HG03066 (cell line): Measurements from ENCODE around the gene PDZK1IP1.

Source experiments
- ATAC-seq: cut with Tn5 transposase; IDR thresholded peaks from one replicate; pipeline ENCODE4 v1.9.1; 2021; ENCODE audit warnings: low read depth; ENCODE audit not compliant: unreplicated experiment

Gene PDZK1IP1

DNA sequence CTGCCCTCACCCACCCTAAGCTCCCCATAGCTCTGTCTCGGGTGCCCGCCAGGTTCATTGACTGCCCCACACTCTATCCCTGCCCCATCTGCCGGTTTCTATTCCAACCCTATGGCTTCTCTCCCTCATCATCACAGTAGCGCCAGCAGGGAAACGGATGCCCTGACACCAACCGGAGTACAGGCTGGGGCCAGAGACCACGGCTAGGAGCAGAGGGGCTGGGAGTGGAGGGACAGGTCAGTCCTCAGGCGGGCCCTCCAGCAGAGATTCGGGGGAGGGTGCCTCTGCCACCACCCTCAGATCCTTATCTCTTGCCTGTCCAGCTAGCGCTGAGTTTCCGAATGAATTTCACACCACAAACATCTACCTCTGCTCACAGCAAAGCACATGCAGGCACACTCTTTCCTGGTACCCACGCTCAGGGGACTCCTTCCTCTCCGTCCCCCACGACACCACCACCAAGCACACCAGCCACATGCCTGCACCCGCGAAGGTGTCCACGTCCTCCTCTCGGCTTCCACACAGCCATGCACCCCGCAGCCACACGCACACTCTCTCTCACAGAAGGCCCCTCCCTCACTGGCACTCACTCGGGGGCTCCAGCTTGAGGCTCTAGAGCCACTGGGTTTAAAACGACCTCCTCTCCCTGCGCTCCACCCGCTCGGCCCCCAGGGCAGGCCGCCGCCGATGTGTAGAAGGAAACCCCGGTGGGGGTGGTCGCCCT, 35.0 kb upstream of the PDZK1IP1 start:
- no peak for ATAC-seq

DNA sequence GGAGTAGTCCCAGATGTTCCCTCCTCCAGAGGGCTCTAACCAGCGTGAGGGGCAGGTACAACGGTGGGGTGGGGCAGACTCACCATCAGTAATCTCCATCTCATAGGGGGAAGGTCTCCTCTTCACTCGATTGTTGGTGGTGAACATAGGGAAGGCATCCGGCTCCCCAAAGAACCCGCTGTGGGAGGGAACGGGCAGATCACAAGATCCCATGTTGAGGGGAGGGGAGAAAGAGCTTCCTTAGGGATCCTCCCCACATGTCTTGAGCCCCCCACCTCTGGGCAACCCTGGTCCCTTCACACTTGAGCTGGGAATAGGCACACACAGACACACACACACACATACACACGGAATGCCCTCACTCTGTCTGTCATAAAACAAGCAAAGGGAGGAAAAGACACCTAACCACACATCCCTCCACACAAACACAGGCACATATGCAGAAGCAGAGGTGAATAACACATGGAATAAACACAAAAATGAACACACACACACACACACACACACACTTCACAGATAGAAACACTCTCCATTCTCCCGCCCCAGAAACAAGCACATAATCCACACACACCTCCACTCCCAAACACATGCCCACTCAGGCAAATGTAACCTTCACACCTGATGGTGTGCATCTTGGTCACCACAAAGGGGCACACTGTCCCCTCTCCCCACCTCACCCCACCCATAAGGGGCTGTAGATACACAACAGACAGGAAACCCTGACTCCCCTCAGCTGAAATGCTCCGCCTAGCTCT, 34.3 kb upstream of the PDZK1IP1 start:
- ATAC-seq, result no peak

DNA sequence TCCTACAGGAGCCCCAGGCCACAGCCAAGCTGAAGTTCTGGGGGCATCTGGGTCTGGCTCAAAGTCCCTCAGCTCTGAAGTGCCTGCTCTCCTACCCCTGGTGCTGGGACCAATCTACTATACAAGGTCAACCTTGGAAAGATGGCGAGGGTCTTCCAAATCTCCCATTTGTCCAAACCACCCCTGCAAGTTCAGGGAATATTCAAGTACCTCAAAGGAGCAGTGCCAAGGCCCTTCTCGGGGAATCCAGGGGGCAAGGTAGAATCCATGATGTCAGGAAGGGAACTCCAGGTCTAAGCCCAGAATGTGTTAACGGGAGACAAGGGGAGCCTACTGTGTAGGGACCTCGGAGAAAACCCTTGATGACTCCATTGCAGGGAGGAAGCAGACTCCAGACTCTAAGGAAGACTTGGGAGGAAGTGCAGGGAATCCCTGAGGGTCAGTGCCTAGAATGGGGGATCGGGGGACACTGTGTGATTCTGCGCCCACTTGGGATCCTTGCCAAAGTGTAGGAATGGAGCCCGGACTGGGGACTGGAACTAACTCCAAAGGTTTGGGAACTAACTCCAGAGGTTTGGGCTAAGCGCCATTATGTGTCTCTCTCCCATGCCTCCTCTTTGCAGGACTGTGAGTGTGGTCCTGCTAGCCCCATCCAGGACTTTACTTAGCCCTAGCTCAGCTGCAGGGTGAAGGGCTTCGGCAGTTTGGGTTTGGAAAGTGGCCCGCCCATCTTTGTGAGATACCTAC, 33.5 kb upstream of the PDZK1IP1 start:
- ATAC-seq, result no peak

GRCh38 chr1:47222476-47222875, 32.6 kb upstream of the PDZK1IP1 start:
- ATAC-seq, result no peak

DNA sequence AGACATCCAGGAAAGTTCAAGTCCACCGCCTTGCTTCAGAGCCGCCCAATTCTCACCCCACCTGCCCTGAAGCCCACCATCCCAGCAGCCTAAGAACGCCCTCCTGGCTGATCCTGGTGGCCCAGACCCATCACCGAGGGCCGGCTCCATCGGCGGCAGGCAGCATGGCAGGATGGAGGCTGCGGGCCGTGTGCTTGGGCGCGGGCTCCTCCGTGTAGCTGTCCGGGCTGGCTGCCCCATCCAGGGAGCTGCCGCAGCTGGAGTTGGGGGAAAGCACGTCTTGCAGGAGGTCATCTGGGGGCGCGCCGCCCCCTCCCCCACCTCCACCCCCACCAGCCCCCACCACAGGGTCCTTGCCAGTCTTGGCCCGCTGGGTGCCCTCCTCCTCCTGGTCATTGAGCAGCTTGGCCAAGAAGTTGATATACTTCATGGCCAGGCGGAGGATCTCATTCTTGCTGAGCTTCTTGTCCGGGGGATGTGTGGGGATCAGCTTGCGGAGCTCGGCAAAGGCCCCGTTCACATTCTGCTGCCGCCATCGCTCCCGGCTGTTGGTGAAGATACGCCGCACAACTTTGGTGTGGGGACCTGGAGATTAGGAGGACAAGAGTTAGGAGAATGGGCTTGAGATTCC, 29.9 kb upstream of the PDZK1IP1 start:
- ATAC-seq, result no peak

DNA sequence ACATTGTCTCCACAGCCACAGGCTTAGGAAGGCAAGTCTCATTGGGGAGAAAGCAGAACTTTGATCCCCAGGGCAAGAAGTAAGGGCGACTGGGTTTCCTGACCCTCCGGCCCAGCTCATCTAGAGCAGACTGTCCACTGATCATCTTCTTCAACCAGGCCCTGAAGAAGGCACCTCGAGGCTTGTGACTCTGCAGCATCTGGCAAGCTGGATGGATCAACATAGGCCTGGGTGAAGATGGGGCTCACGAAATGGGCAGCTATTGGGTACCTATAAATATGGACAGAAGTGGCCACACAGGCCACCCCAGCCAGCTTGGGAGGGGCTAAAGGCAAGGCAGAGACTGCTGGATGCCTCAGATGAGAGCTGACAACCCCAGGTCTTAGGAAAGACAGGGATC, 29.2 kb upstream of the PDZK1IP1 start:
- ATAC-seq, result no peak

DNA sequence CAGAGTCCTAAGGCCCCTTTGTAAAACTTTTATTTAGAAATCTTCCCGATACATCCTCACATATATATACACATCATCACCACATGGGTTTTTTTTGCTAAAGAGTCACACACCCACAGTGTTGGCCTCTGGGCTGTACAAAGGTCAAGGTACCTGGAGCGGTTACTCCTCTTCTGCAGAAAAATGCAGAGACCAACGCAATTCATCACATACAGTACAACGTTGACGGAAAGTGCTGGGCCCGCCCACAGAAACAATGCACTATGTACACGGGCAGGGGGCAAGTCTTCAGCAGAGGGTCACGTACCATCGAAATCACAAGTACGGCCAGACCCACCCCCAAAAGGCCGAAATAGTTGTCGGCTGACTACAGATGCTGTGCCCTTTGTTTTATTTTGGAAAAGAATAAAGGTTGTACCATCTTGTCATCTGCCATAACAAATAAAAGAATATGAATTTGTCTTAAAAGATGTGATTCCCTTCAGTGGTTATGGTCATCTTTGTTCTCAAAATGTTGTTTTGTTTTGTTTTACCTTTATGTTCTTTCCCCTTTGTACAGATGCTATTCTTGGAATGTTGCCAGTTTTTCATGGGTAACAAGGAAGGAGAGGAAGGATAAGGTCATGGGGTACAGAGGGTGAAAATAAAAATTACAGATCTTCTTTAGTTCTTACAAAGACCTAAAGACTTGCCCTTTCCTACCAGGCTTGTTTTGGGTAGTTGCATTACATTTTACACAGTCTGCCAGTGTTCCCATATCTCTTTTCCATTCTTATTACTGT, 26.6 kb upstream of the PDZK1IP1 start:
- no peak for ATAC-seq

GRCh38 chr1:47215713-47216112, 25.9 kb upstream of the PDZK1IP1 start:
- ATAC-seq, result no peak

DNA sequence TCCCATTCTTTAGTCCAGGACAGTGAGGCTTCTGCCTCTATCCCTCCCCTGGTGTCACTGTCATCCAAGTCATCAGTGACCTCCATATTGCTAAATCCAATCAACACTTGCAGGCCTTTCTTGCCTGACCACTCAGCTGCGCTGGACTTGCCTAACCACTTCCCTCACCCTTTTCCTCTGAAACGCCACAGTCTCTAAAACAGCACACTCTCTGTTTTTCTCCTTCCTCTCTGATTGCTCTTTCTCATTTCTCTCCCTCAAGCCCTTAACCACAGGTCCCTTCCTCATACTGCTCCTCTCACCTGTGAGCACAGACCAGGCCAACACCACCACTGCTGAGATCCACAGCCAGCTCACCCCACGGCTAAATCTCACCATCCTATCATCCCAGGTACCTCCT, 24.7 kb upstream of the PDZK1IP1 start:
- ATAC-seq, result no peak

DNA sequence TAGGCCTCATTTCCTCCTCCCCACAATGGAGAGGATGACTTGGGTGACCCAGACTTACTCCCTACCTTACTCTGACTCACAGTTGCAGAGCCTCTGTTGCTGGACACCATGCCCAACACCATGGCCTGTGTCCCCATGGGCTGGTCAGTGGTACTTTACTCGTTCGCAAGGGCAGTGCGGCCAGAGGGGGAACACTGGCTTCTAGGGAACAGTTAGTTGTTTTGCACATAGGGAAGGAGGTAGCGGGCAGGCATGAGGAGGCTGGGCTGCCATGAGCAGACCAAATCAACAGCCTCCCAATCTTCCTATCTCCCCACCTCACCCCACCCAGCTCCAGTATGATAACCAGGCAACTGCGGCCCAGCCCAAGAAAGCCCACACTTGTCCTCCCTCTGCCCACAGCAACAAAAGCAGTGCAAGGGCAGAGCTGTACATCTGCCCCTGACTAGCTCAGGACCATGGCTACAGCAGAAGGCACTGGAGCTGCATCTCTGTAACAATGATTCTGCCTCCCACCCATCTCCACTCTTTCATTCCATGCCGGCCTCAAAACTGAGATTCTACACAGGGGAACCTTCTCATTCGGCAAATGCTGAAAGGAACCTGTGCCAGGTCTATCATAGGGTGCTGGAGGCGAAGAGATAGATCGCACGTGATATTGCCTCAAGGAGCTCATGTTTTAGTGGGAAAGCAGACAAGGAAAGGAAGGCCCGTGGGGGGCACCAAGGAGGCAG, 23.6 kb upstream of the PDZK1IP1 start:
- no peak for ATAC-seq

DNA sequence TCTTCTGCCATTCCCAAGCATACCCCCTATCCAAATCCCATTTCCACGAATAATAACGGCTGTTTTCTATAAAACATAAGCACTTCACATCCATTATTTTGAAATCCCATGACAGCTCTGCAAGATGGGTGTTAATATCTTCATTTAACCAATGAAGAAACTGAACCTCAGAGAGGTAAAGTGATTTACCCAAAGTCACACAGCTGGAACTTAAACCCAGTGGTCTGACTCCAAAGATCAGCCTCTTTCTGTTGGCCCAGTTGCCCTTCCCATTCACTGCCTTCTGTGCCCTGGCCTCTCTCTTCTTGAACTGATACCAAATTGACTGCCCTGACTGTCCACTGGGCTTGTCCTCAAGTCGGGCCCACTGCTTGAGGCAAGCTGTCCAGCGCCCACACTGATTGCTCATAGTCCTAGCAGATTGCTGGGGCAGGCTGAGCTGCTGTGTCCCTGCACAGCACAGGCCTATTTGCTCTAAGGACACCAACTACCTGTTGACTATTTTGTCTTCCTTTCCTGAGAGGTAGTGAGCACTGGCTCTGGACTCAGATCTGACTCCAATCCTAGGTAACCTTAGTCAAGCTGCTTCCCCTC, 22.9 kb upstream of the PDZK1IP1 start:
- ATAC-seq, result no peak

DNA sequence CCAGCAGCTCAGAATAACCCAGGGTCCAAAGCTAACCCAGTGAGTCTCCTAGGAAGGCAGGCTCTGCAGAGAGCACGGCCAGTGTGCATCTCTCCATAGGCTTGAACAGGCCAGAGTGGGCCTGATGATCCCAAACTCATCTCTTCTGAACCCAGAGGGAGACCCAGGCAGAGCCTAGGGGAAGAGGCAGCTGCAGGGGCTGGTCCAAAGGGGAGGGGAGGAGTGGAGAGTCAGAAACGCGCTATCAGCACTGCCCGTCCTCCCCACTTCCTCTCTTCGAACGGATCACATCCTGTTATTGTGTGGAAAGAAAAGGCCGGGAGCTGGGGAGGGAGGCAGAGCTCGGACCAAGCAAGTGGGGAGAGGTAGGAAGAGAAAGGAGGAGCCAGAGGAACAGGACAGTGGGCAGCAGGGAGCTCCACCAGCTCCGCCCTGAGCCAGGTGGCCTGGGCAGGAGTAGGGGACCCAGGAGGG, 22.0 kb upstream of the PDZK1IP1 start:
- ATAC-seq, result no peak

GRCh38 chr1:47210666-47211065, 20.8 kb upstream of the PDZK1IP1 start:
- ATAC-seq, result no peak

- ATAC-seq, result no peak
These were observed 20.0 kb upstream of the PDZK1IP1 start for GRCh38 chr1:47209725-47210325.

DNA sequence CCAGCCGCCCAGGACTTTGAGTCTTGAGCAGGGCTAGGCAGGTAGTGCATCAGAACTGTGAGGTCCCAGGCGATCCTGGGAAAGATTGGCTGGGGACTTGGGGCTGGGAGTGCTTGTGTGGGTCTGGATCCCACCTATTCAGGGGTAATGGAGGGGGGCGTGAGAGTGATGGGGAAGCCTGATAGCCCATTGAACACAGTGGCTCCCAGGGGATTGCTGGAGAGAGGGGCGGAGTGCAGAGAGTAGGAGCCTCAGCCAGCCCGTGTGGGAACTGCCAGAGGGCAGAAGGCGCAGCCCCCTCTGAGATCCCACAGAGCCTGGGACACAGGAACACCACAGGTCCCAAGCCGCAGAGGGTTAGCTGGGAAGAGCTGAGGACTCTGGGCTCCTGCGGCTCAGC, 19.3 kb upstream of the PDZK1IP1 start:
- no peak for ATAC-seq

DNA sequence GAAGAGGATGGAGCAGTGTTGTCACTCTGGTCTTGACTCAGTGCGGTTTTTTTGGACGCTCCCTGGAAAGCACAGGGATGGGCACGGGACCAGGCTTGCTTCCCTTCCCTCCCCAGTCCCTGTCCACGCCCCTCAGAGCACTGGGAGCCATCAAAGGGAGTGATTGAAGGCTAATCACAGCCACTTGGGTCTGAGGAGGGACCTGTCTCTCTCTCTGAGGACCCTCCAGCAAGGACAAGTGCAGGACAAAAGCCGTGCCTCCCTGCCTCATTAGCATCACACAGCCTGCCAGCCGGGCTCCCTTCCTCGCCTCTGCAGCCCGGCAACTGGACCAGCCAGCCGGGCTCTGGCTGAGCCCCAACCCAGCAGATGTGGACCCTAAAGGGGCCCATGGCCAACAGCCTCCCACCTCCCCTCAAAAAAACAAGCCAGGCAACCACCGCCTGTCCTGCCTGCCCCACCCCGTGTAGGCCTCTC, 18.6 kb upstream of the PDZK1IP1 start:
- no peak for ATAC-seq

DNA sequence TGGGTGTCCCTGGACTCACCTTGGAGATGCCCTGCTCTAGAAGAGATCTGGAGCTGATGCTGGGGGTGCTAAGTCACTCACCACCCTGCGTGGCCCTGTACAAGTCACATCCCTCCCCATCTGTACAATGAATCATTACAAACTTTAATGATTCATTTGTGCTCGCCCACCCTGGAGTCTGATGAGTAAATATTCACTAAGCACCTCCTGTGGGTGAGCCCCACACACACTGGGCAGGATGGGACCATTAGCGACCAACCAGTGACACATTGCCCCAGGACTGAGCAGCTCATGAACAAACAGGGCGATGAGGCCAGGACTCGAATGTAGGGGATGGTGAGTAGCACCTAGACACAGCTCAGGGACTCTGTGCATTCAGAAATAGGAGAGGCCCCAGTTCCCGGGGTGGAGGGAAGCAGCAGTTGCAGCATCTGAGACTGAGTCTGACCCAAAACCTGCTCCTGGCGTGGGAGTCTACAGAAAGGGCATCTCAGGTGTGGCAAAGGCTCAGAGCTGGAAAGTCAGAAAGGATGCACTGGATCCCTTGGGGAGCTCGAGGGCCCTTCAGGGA, 18.1 kb upstream of the PDZK1IP1 start:
- no peak for ATAC-seq

- no peak for ATAC-seq
These were observed 16.1 kb upstream of the PDZK1IP1 start for GRCh38 chr1:47205918-47206317.
